Stimulated activated memory B cell treated with anti-CD40 and anti-IgM and Interleukin-4, amounts not matched to agents 10 μg/mL and 1 μg/mL and 100 μg/mL, for 72 hours (primary cell): ENCODE results near the gene ABCC9.
"Not testable (repeated sequence)": the region's sequence is repeated elsewhere in the genome, so short reads cannot be mapped to it uniquely, and the experiment has no call there.

Source experiments
- ATAC-seq: fragments of 150-1000 bp; cut with Tn5 transposase; 2 replicates; pipeline ENCODE4 v1.10.0; 2021
- H3K27ac Mint-ChIP-seq: one replicate; pipeline ENCODE4 v1.8.0; 2022; ENCODE audit warnings: mild to moderate bottlenecking, mixed read lengths
- H3K27me3 Mint-ChIP-seq: one replicate; pipeline ENCODE4 v1.8.0; 2022; ENCODE audit warnings: mixed read lengths
- H3K36me3 Mint-ChIP-seq: one replicate; pipeline ENCODE4 v1.8.0; 2022; ENCODE audit warnings: mixed read lengths
- H3K4me1 Mint-ChIP-seq: one replicate; pipeline ENCODE4 v1.8.0; 2022; ENCODE audit warnings: mixed read lengths
- H3K4me3 Mint-ChIP-seq: one replicate; pipeline ENCODE4 v1.8.0; 2022; ENCODE audit warnings: mild to moderate bottlenecking, moderate library complexity, mixed read lengths
- H3K9me3 Mint-ChIP-seq: one replicate; pipeline ENCODE4 v1.8.0; 2022; ENCODE audit warnings: mixed read lengths

The ABCC9 gene

GRCh38 chr12:21825886-21826617 lies 115.2 kb downstream of the ABCC9 start:
- Mint-ChIP-seq H3K4me1 (no peaks in the 10 kb centered on the region), H3K4me3 (no peak overlapping the region), H3K27me3 (no peaks in the 10 kb centered on the region), H3K9me3 (peaks cover 2% of the 10 kb centered on the region), H3K27ac (no peak overlapping the region), H3K36me3 (no peaks in the 10 kb centered on the region)
- ATAC-seq: no peak

- no peaks in the 10 kb centered on the region for H3K27me3 Mint-ChIP-seq
- no peak for ATAC-seq
- no peak overlapping the region for H3K4me3 Mint-ChIP-seq
- no peaks in the 10 kb centered on the region for H3K36me3 Mint-ChIP-seq
- H3K27ac Mint-ChIP-seq: no peak overlapping the region
- no peaks in the 10 kb centered on the region for H3K4me1 Mint-ChIP-seq
- H3K9me3 Mint-ChIP-seq: peaks cover 2% of the 10 kb centered on the region
Measured at GRCh38 chr12:21823581-21823980, 117.6 kb downstream of the ABCC9 start.

- no peaks in the 10 kb centered on the region for H3K27me3 Mint-ChIP-seq
- H3K4me1 Mint-ChIP-seq: no peaks in the 10 kb centered on the region
- no peak for ATAC-seq
- peaks cover 2% of the 10 kb centered on the region for H3K9me3 Mint-ChIP-seq
- H3K36me3 Mint-ChIP-seq: no peaks in the 10 kb centered on the region
- no peak overlapping the region for H3K27ac Mint-ChIP-seq
- no peak overlapping the region for H3K4me3 Mint-ChIP-seq
Measured at GRCh38 chr12:21819678-21820077, 121.5 kb downstream of the ABCC9 start.

- Mint-ChIP-seq H3K4me1 (no peaks in the 10 kb centered on the region), H3K36me3 (no peaks in the 10 kb centered on the region), H3K27ac (no peak overlapping the region), H3K4me3 (no peak overlapping the region), H3K27me3 (no peaks in the 10 kb centered on the region), H3K9me3 (peaks cover 2% of the 10 kb centered on the region)
- ATAC-seq: no peak
Measured at GRCh38 chr12:21819236-21819635, 122.0 kb downstream of the ABCC9 start.

- no peak for ATAC-seq
- Mint-ChIP-seq H3K27ac (no peak overlapping the region), H3K4me1 (no peaks in the 10 kb centered on the region), H3K36me3 (no peaks in the 10 kb centered on the region), H3K4me3 (no peak overlapping the region), H3K9me3 (no peaks in the 10 kb centered on the region), H3K27me3 (no peaks in the 10 kb centered on the region)
Measured at GRCh38 chr12:21818627-21819026, 122.6 kb downstream of the ABCC9 start.

- H3K4me3 Mint-ChIP-seq: no peak overlapping the region
- no peaks in the 10 kb centered on the region for H3K4me1 Mint-ChIP-seq
- ATAC-seq: no peak
- no peaks in the 10 kb centered on the region for H3K36me3 Mint-ChIP-seq
- no peaks in the 10 kb centered on the region for H3K27me3 Mint-ChIP-seq
- no peak overlapping the region for H3K27ac Mint-ChIP-seq
- no peaks in the 10 kb centered on the region for H3K9me3 Mint-ChIP-seq
Measured at GRCh38 chr12:21815306-21816062, 125.7 kb downstream of the ABCC9 start.

GRCh38 chr12:21814814-21815213 lies 126.4 kb downstream of the ABCC9 start:
- Mint-ChIP-seq H3K36me3 (no peaks in the 10 kb centered on the region), H3K4me3 (no peak overlapping the region), H3K4me1 (no peaks in the 10 kb centered on the region), H3K9me3 (peaks cover 3% of the 10 kb centered on the region), H3K27me3 (no peaks in the 10 kb centered on the region), H3K27ac (no peak overlapping the region)
- no peak for ATAC-seq

GRCh38 chr12:21814327-21814726 lies 126.9 kb downstream of the ABCC9 start:
- no peak for ATAC-seq
- Mint-ChIP-seq H3K27me3 (no peaks in the 10 kb centered on the region), H3K36me3 (no peaks in the 10 kb centered on the region), H3K9me3 (peaks cover 3% of the 10 kb centered on the region), H3K4me3 (no peak overlapping the region), H3K4me1 (no peaks in the 10 kb centered on the region), H3K27ac (no peak overlapping the region)

GRCh38 chr12:21813751-21814150 lies 127.5 kb downstream of the ABCC9 start:
- ATAC-seq: no peak
- H3K9me3 Mint-ChIP-seq: peaks cover 3% of the 10 kb centered on the region
- H3K4me3 Mint-ChIP-seq: no peak overlapping the region
- H3K4me1 Mint-ChIP-seq: no peaks in the 10 kb centered on the region
- no peaks in the 10 kb centered on the region for H3K36me3 Mint-ChIP-seq
- H3K27ac Mint-ChIP-seq: no peak overlapping the region
- no peaks in the 10 kb centered on the region for H3K27me3 Mint-ChIP-seq

GRCh38 chr12:21813125-21813524 lies 128.1 kb downstream of the ABCC9 start:
- Mint-ChIP-seq H3K27me3 (no peaks in the 10 kb centered on the region), H3K4me3 (no peak overlapping the region), H3K4me1 (no peaks in the 10 kb centered on the region), H3K36me3 (no peaks in the 10 kb centered on the region), H3K27ac (no peak overlapping the region), H3K9me3 (peaks cover 3% of the 10 kb centered on the region)
- no peak for ATAC-seq

GRCh38 chr12:21812340-21812739 lies 128.9 kb downstream of the ABCC9 start:
- H3K27me3 Mint-ChIP-seq, H3K36me3 Mint-ChIP-seq, H3K27ac Mint-ChIP-seq, H3K4me1 Mint-ChIP-seq, H3K9me3 Mint-ChIP-seq, ATAC-seq, H3K4me3 Mint-ChIP-seq: not testable (repeated sequence)

GRCh38 chr12:21809100-21809499 lies 132.1 kb downstream of the ABCC9 start:
- no peaks in the 10 kb centered on the region for H3K27me3 Mint-ChIP-seq
- no peak for ATAC-seq
- no peaks in the 10 kb centered on the region for H3K36me3 Mint-ChIP-seq
- H3K9me3 Mint-ChIP-seq: peaks cover 3% of the 10 kb centered on the region
- H3K4me3 Mint-ChIP-seq: no peak overlapping the region
- H3K4me1 Mint-ChIP-seq: no peaks in the 10 kb centered on the region
- no peak overlapping the region for H3K27ac Mint-ChIP-seq

GRCh38 chr12:21806255-21806654 lies 135.0 kb downstream of the ABCC9 start:
- Mint-ChIP-seq H3K36me3 (no peaks in the 10 kb centered on the region), H3K27ac (no peak overlapping the region), H3K4me1 (no peaks in the 10 kb centered on the region), H3K27me3 (no peaks in the 10 kb centered on the region), H3K4me3 (no peak overlapping the region), H3K9me3 (peaks cover 3% of the 10 kb centered on the region)
- no peak for ATAC-seq

- no peak overlapping the region for H3K4me3 Mint-ChIP-seq
- H3K4me1 Mint-ChIP-seq: no peaks in the 10 kb centered on the region
- no peaks in the 10 kb centered on the region for H3K9me3 Mint-ChIP-seq
- no peak for ATAC-seq
- H3K27ac Mint-ChIP-seq: no peak overlapping the region
- H3K27me3 Mint-ChIP-seq: no peaks in the 10 kb centered on the region
- H3K36me3 Mint-ChIP-seq: no peaks in the 10 kb centered on the region
Measured at GRCh38 chr12:21801522-21802288, 139.5 kb downstream of the ABCC9 start.

GRCh38 chr12:21800011-21800410 lies 141.2 kb downstream of the ABCC9 start:
- Mint-ChIP-seq H3K27ac (no peak overlapping the region), H3K36me3 (no peaks in the 10 kb centered on the region), H3K4me3 (no peak overlapping the region), H3K9me3 (no peaks in the 10 kb centered on the region), H3K27me3 (no peaks in the 10 kb centered on the region), H3K4me1 (no peaks in the 10 kb centered on the region)
- no peak for ATAC-seq
